Mesodermal cell (in vitro differentiated cells): Measurements from ENCODE around the gene ULBP3. TPM values are rescaled to one million over a fixed set of nuclear protein-coding genes. Genes with fewer than 3 reads are reported as not detected.
A peak's percentile ranks its signal among the peaks of the same experiment; 100 is the strongest.

ENCODE experiments used
- H3K27ac ChIP-seq: 2 replicates; pipeline ENCODE4 v1.7.0; 2013; ENCODE audit warnings: mild to moderate bottlenecking, low read depth, low read length, moderate library complexity; ENCODE audit not compliant: severe bottlenecking
- H3K36me3 ChIP-seq: 2 replicates; pipeline ENCODE4 v1.7.1; 2013; ENCODE audit warnings: mild to moderate bottlenecking, low read length, moderate library complexity; ENCODE audit not compliant: control insufficient read depth, insufficient read depth
- H3K4me1 ChIP-seq: one replicate; pipeline ENCODE4 v1.7.1; 2013; ENCODE audit warnings: mild to moderate bottlenecking, low read length; ENCODE audit not compliant: insufficient read depth, control insufficient read depth, poor library complexity, severe bottlenecking
- H3K4me3 ChIP-seq: 2 replicates; pipeline ENCODE4 v1.7.0; 2013; ENCODE audit warnings: low read length, control low read depth, mild to moderate bottlenecking; ENCODE audit not compliant: insufficient read depth, poor library complexity, severe bottlenecking; ENCODE audit errors: extremely low read depth
- H3K9me3 ChIP-seq: 2 replicates; pipeline ENCODE4 v1.7.1; 2013; ENCODE audit warnings: mild to moderate bottlenecking, low read length, moderate library complexity; ENCODE audit not compliant: control insufficient read depth
- WGBS, 2 experiments: methylation state at CpG; one replicate each; pipeline ENCODE4 v1.1.5; 2013; ENCODE audit warnings: missing lambda C conversion rate in 2 of 2; ENCODE audit not compliant: insufficient coverage in 2 of 2; 5-methylcytosine and 5-hydroxymethylcytosine counted together
- polyA plus RNA-seq, 2 experiments: library from polyadenylated mRNA; stranded (reverse); fragments of 50-300 nt; gene quantifications; one replicate each; pipeline ENCODE4 v1.2.3, GENCODE V29; 2013

ULBP3 gene
- polyA plus RNA-seq (2013, experiment 1 of 2): 4.6 TPM
- 6.5 TPM for polyA plus RNA-seq (2013, experiment 2 of 2)

- no peaks in the 10 kb centered on the region for H3K9me3 ChIP-seq
- H3K4me1 ChIP-seq: peaks cover 10% of the 10 kb centered on the region
- H3K36me3 ChIP-seq: no peaks in the 10 kb centered on the region
- peak within 1 kb of the TSS; percentile 65 for H3K4me3 ChIP-seq
- H3K27ac ChIP-seq: peak within 1 kb of the TSS; percentile 79
- WGBS, 2 experiments: 0% methylated on average over 38 to 62 of the region's 72 CpGs
Measured at GRCh38 chr6:150068720-150069648, at the start of gene ULBP3. TSS of gene ULBP3 (minus strand) at chr6:150069121. CDS start at chr6:150069066, 55 bp downstream.

GRCh38 chr6:150118627-150119026 lies 49.7 kb upstream of the ULBP3 start:
- WGBS, 2 experiments: 90 to 95% methylated on average over 8 to 9 of the region's 9 CpGs
- H3K4me1 ChIP-seq: no peaks in the 10 kb centered on the region
- no peak overlapping the region for H3K27ac ChIP-seq
- no peak overlapping the region for H3K4me3 ChIP-seq
- no peaks in the 10 kb centered on the region for H3K9me3 ChIP-seq
- H3K36me3 ChIP-seq: no peaks in the 10 kb centered on the region

- Histone ChIP-seq H3K4me1 (no peaks in the 10 kb centered on the region), H3K36me3 (no peaks in the 10 kb centered on the region), H3K4me3 (no peak overlapping the region), H3K27ac (no peak overlapping the region), H3K9me3 (no peaks in the 10 kb centered on the region)
- 80% methylated on average over 5 of the region's 6 CpGs; no CpG with 5 or more reads in 1 of the 2 experiments for WGBS, 2 experiments
Measured at GRCh38 chr6:150118203-150118602, 49.3 kb upstream of the ULBP3 start.

- Histone ChIP-seq H3K4me1 (no peaks in the 10 kb centered on the region), H3K36me3 (no peaks in the 10 kb centered on the region), H3K4me3 (no peak overlapping the region), H3K9me3 (no peaks in the 10 kb centered on the region), H3K27ac (no peak overlapping the region)
- 91 to 98% methylated on average over 7 of the region's 8 CpGs for WGBS, 2 experiments
Measured at GRCh38 chr6:150116200-150116800, 47.4 kb upstream of the ULBP3 start.

- WGBS, 2 experiments: 94 to 95% methylated on average over 16 to 25 of the region's 25 CpGs
- no peak overlapping the region for H3K4me3 ChIP-seq
- H3K27ac ChIP-seq: no peak overlapping the region
- H3K4me1 ChIP-seq: no peaks in the 10 kb centered on the region
- no peaks in the 10 kb centered on the region for H3K9me3 ChIP-seq
- no peaks in the 10 kb centered on the region for H3K36me3 ChIP-seq
Measured at GRCh38 chr6:150115769-150116168, 46.8 kb upstream of the ULBP3 start.

- H3K9me3 ChIP-seq: no peaks in the 10 kb centered on the region
- 89 to 94% methylated on average over 6 of the region's 6 CpGs for WGBS, 2 experiments
- no peak overlapping the region for H3K4me3 ChIP-seq
- H3K27ac ChIP-seq: no peak overlapping the region
- no peaks in the 10 kb centered on the region for H3K36me3 ChIP-seq
- no peaks in the 10 kb centered on the region for H3K4me1 ChIP-seq
Measured at GRCh38 chr6:150112233-150112632, 43.3 kb upstream of the ULBP3 start.

GRCh38 chr6:150102750-150103270 lies 33.9 kb upstream of the ULBP3 start:
- no peak overlapping the region for H3K27ac ChIP-seq
- H3K9me3 ChIP-seq: no peaks in the 10 kb centered on the region
- no peaks in the 10 kb centered on the region for H3K4me1 ChIP-seq
- H3K4me3 ChIP-seq: no peak overlapping the region
- H3K36me3 ChIP-seq: no peaks in the 10 kb centered on the region
- 93% methylated on average over 2 of the region's 4 CpGs; no CpG with 5 or more reads in 1 of the 2 experiments for WGBS, 2 experiments

- 96 to 97% methylated on average over 17 to 19 of the region's 19 CpGs for WGBS, 2 experiments
- Histone ChIP-seq H3K4me3 (no peak overlapping the region), H3K9me3 (no peaks in the 10 kb centered on the region), H3K27ac (no peak overlapping the region), H3K36me3 (no peaks in the 10 kb centered on the region), H3K4me1 (no peaks in the 10 kb centered on the region)
Measured at GRCh38 chr6:150100745-150101144, 31.8 kb upstream of the ULBP3 start.

GRCh38 chr6:150099953-150100352 lies 31.0 kb upstream of the ULBP3 start:
- 97 to 100% methylated on average over 5 to 6 of the region's 11 CpGs for WGBS, 2 experiments
- Histone ChIP-seq H3K4me1 (no peaks in the 10 kb centered on the region), H3K36me3 (no peaks in the 10 kb centered on the region), H3K4me3 (no peak overlapping the region), H3K27ac (no peak overlapping the region), H3K9me3 (no peaks in the 10 kb centered on the region)

GRCh38 chr6:150099546-150099945 lies 30.6 kb upstream of the ULBP3 start:
- Histone ChIP-seq H3K36me3 (no peaks in the 10 kb centered on the region), H3K4me1 (no peaks in the 10 kb centered on the region), H3K9me3 (no peaks in the 10 kb centered on the region), H3K4me3 (no peak overlapping the region), H3K27ac (no peak overlapping the region)
- 94 to 100% methylated on average over 4 to 6 of the region's 8 CpGs for WGBS, 2 experiments
